Kidney tubule cell (primary cell): ENCODE results near the gene RELT.

ENCODE experiments used
- DNase-seq: peaks from one replicate; pipeline ENCODE4 v3.0.0-alpha.2; 2018; ENCODE audit warnings: low spot score

The RELT gene

GRCh38 chr11:73439002-73439843 lies 63.0 kb downstream of the RELT start:
- no peak for DNase-seq

DNA sequence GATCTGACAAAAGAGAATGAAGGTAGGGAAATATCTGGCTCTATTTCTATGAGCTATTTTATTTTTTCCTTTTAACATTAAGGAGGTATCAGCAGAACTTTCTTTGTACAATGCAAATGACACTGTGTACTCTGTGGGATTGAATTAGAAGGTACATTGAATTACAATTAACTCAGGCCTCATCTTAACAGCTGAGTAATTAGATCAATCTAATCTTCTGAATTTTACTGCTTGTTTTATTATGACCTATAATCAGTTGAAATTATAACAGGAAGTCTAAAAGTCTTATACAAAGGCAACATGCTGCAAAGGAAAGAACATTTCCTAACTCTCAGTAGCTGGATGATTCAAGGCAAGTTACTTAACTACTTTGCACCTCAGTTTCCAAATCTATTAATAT lies 69.8 kb downstream of the RELT start:
- no peak for DNase-seq

DNA sequence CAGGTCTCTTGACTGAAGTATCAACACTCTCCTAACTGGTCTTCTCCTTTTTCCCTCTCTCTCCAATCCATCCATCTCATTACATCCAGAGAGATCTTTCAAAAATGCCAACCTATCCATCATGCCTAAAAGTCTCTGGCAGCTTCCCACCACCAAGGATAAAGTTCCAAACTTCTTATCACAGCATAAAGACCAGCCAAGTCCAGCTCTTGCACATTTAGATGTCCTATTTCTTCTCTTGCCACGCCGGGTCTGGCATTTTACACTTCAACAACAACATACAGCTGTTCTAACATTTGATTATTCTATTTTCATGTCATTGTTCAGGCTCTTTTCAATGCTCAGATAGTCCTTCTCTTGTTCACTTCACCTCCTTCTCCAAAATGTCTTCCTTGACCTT lies 70.6 kb downstream of the RELT start:
- DNase-seq, result no peak
